Esophagus muscularis mucosa (tissue), 4 donors: Measurements from ENCODE around the gene TRIM2. TPM values are rescaled to one million over a fixed set of nuclear protein-coding genes. Genes with fewer than 3 reads are reported as not detected.

Experiments
- DNase-seq: peaks from one replicate; pipeline ENCODE4 v3.0.0-alpha.2; 2017; ENCODE audit errors: extremely low spot score
- H3K27ac ChIP-seq, 4 donors: fragments of 200-600 bp; sonication (generic); replicated peaks in 1 of 4; 1 replicate in 3 of 4; 2 replicates in 1 of 4; pipeline ENCODE4 v1.5.1; 2016 to 2019; ENCODE audit warnings: mild to moderate bottlenecking in 1 of 4
- H3K27me3 ChIP-seq, 4 donors: fragments of 200-600 bp; sonication (generic); one replicate each; pipeline versions ENCODE4 v1.5.1 to v1.6.0; 2016 to 2019
- H3K36me3 ChIP-seq, 4 donors: fragments of 200-600 bp; sonication (generic); one replicate each; pipeline ENCODE4 v1.5.1; 2016 to 2019
- H3K4me1 ChIP-seq, 4 donors: fragments of 200-600 bp; sonication (generic); one replicate each; pipeline ENCODE4 v1.5.1; 2016 to 2019
- H3K4me3 ChIP-seq, 4 donors: fragments of 200-600 bp; sonication (generic); 1 replicate in 2 of 4; 2 replicates in 2 of 4; pipeline ENCODE4 v1.5.1; 2016 to 2019; ENCODE audit warnings: mild to moderate bottlenecking in 4 of 4, moderate library complexity in 1 of 4
- H3K9me3 ChIP-seq, 4 donors: fragments of 200-600 bp; sonication (generic); 1 replicate in 3 of 4; 2 replicates in 1 of 4; pipeline ENCODE4 v1.5.1; 2016 to 2019
- EP300 ChIP-seq: sonication (generic); formaldehyde crosslinking; IDR thresholded peaks from one replicate; pipeline ENCODE4 v1.6.1; 2017; ENCODE audit warnings: antibody characterized with exemption
- POLR2A ChIP-seq: fragments of 450-650 bp; IDR thresholded peaks from one replicate; pipeline ENCODE4 v1.6.1; 2017; ENCODE audit warnings: antibody characterized with exemption, moderate library complexity, mild to moderate bottlenecking, low read depth
- POLR2AphosphoS5 ChIP-seq, 2 donors: sonication (generic); formaldehyde crosslinking; IDR thresholded peaks; one replicate each; pipeline ENCODE4 v1.6.1; 2017; ENCODE audit warnings: antibody characterized with exemption in 2 of 2
- WGBS: methylation state at CpG from one replicate; pipeline ENCODE4 v1.1.5; 2018; 5-methylcytosine and 5-hydroxymethylcytosine counted together
- intact Hi-C: fragments of 100-400 bp; cut with DNase I; formaldehyde crosslinking; loops from one replicate; pipeline ENCODE4 v1.15.1; 2023
- total RNA-seq, 4 donors: library from RNA; depleted of rRNA; stranded (reverse); fragments of >200 nt; gene quantifications; one replicate each; pipeline versions ENCODE4 v1.1.0 to v1.2.1, GENCODE V29; 2016
- TF ChIP-seq, protein P1 (sequence below), 3 experiments: fragments of 200-600 bp in 2 of 3; fragments of 450-650 bp in 1 of 3; sonication (generic) in 2 of 3; IDR thresholded peaks; one replicate each; pipeline ENCODE4 v1.5.1; 2017 to 2019; ENCODE audit warnings: antibody characterized with exemption in 3 of 3, mild to moderate bottlenecking in 2 of 3, moderate library complexity in 1 of 3

Gene TRIM2
- total RNA-seq, 4 donors from 2014 or later: 28.3 to 36.9 (median 30.4) TPM

DNA sequence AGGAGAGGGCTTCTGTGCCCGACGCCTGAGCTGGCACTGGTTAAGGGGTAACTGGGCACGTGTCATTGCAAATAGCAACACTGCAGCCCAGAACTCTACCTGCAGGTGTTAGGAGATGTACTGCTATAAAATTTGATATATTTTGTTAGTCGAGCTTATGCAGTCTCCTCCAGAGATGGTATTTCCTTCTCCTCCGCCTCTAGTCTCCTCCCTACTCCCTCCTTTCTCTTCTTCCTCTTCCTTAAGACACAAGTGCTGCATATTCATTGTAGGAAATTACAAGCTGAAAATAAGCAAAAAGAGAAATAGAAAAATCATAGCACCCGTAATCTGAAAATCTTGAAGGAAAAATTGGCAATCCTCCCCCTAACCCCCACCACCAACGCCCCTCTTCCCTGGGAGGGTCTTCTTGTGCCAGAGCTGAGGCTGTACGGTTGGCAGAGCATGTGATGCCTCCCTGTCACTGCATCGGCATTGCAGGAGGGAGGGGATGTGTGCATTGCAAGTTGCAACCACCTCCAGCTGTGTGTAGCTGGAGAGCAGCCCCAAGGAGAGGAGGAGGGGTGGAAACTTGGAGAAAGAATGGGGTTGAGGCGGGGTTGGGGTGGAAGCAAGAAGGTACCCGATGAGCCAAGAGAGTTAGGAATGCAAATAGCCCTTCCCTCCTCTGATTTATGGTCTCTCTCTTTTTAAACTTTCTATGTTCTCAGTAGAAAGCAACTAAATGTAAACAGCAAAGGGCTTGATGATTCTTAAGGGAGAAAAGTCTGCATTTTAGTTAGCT is 92.0 kb downstream of the TRIM2 start:
- Histone ChIP-seq H3K27ac (peak overlapping the region in 1 of 4 donors; percentile 4), H3K27me3 (no peaks in the 10 kb centered on the region), H3K36me3 (peaks cover 4 to 48% (median 26%) of the 10 kb centered on the region in 4 donors), H3K9me3 (peaks cover 0 to 9% (median 3%) of the 10 kb centered on the region in 4 donors), H3K4me1 (peaks cover 21 to 40% (median 24%) of the 10 kb centered on the region in 4 donors), H3K4me3 (no peak overlapping the region)
- TF ChIP-seq, protein P1, sequence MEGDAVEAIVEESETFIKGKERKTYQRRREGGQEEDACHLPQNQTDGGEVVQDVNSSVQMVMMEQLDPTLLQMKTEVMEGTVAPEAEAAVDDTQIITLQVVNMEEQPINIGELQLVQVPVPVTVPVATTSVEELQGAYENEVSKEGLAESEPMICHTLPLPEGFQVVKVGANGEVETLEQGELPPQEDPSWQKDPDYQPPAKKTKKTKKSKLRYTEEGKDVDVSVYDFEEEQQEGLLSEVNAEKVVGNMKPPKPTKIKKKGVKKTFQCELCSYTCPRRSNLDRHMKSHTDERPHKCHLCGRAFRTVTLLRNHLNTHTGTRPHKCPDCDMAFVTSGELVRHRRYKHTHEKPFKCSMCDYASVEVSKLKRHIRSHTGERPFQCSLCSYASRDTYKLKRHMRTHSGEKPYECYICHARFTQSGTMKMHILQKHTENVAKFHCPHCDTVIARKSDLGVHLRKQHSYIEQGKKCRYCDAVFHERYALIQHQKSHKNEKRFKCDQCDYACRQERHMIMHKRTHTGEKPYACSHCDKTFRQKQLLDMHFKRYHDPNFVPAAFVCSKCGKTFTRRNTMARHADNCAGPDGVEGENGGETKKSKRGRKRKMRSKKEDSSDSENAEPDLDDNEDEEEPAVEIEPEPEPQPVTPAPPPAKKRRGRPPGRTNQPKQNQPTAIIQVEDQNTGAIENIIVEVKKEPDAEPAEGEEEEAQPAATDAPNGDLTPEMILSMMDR (IDR thresholded peaks at IDR 0.05): no peak
- no peak for TF ChIP-seq POLR2AphosphoS5 (IDR thresholded peaks at IDR 0.05)
- TF ChIP-seq POLR2A: no peak
- no peak for TF ChIP-seq EP300
- peak; percentile 77 for DNase-seq
- intact Hi-C loops: no loop called here
- WGBS: 48% methylated on average over 11 of the region's 11 CpGs

DNA sequence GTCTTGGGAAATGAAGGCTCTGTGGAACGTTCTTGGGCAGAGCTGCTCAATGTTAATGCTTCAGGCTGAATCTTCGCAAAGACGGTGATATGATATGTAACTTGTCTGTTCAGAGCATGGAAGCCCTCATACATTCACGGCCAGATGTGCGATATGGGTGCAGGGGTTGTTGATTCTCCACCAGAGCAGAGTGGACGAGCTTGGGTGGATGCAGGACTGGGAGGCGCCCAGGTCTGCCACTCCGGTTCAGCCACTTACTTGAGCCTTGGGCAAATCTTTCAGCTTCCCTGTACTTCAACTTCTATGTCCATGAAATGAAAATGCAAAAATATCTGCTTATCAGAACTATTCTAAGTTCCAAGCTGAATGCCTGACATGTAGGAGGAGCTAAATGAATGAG is 92.9 kb downstream of the TRIM2 start:
- intact Hi-C loops: no loop called here

DNA sequence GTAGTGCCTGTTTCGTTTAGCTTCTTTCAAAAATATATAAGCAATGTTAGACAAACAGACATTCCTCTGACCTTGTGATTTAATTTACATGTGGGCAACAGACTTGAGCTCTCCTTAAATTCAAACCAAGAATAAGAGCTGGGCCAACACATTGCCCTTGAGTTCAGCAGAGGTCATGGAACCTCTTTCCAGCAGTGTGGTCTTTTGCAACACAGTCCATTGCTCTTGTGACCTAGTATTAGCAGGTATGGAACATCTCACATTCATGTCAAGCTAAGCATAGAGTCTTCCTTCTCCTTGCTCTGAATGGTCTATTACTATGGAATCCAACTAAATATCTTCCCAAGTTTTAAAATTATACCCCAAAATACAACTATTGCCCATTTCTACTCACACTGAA is 106.5 kb downstream of the TRIM2 start:
- H3K27me3 ChIP-seq: no peaks in the 10 kb centered on the region
- no peak overlapping the region for H3K27ac ChIP-seq
- no peak overlapping the region for H3K4me3 ChIP-seq
- peaks cover 0 to 22% (median 9%) of the 10 kb centered on the region in 4 donors for H3K36me3 ChIP-seq
- WGBS: 97% methylated on average over 1 of the region's 1 CpG
- no peak for DNase-seq
- TF ChIP-seq EP300: no peak
- TF ChIP-seq POLR2A: no peak
- TF ChIP-seq, protein P1 (IDR thresholded peaks at IDR 0.05): no peak
- no peak for TF ChIP-seq POLR2AphosphoS5 (IDR thresholded peaks at IDR 0.05)
- no peaks in the 10 kb centered on the region for H3K4me1 ChIP-seq
- H3K9me3 ChIP-seq: no peaks in the 10 kb centered on the region
- intact Hi-C loops: no loop called here

More for the DNA sequence above, 92.9 kb downstream of the TRIM2 start:
- DNase-seq: peak; percentile 89
- Histone ChIP-seq H3K36me3 (peaks cover 4 to 44% (median 24%) of the 10 kb centered on the region in 4 donors), H3K9me3 (peaks cover 0 to 9% (median 3%) of the 10 kb centered on the region in 4 donors), H3K27ac (no peak overlapping the region), H3K4me3 (no peak overlapping the region), H3K4me1 (peaks cover 21 to 40% (median 24%) of the 10 kb centered on the region in 4 donors), H3K27me3 (no peaks in the 10 kb centered on the region)
- TF ChIP-seq POLR2A (no peak), EP300 (no peak), POLR2AphosphoS5 (IDR thresholded peaks at IDR 0.05) (no peak)
- TF ChIP-seq, protein P1 (IDR thresholded peaks at IDR 0.05): no peak
- 71% methylated on average over 8 of the region's 8 CpGs for WGBS

DNA sequence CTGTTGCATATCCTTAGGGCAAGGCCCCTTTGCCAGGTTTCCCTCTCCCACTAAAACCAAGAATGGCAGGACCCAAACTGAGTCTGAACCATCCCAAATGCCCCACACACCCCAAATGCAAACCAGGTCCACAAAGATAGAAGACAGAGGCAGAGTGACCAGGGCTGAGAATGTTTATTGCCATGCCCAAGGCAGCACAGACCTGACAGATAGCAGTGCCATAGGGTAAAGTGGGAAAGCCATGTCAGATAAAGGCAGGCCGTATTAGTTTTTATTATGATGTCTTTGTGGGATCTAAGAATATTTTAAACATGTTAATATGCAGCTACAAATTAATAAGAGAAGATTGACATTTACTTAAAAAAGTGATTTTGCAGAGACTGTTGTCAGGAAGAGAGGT is 110.7 kb downstream of the TRIM2 start:
- Histone ChIP-seq H3K27ac (no peak overlapping the region), H3K27me3 (no peaks in the 10 kb centered on the region), H3K9me3 (no peaks in the 10 kb centered on the region), H3K4me1 (no peaks in the 10 kb centered on the region), H3K4me3 (no peak overlapping the region), H3K36me3 (peaks cover 0 to 31% (median 13%) of the 10 kb centered on the region in 4 donors)
- WGBS: 85% methylated on average over 1 of the region's 1 CpG
- no peak for DNase-seq
- intact Hi-C loops: no loop called here
- TF ChIP-seq POLR2A (no peak), POLR2AphosphoS5 (IDR thresholded peaks at IDR 0.05) (no peak), EP300 (no peak)
- TF ChIP-seq, protein P1 (IDR thresholded peaks at IDR 0.05): no peak
